ENCODE results near the gene ATP9B.

ATP9B gene

GRCh38 chr18:79328887-79329286, 259.7 kb downstream of the ATP9B start:
- TF ChIP-seq CSDC2 (CRISPR knock-in tag; IDR thresholded peaks at IDR 0.05), result no peak
- no peak for TF ChIP-seq SNAI2 (CRISPR knock-in tag; IDR thresholded peaks at IDR 0.05)
- ATAC-seq, result no peak

- TF ChIP-seq ZC3H10 (CRISPR knock-in tag; IDR thresholded peaks at IDR 0.05) (no peak), ISL1 (CRISPR knock-in tag; IDR thresholded peaks at IDR 0.05) (no peak), TSHZ2 (CRISPR knock-in tag; IDR thresholded peaks at IDR 0.05) (no peak), OSR1 (CRISPR knock-in tag; IDR thresholded peaks at IDR 0.05) (no peak), PATZ1 (CRISPR knock-in tag; IDR thresholded peaks at IDR 0.05; ENCODE audit: borderline replicate concordance) (no peak), ESRRG (CRISPR knock-in tag; IDR thresholded peaks at IDR 0.05) (no peak), TCF4 (CRISPR knock-in tag; IDR thresholded peaks at IDR 0.05; ENCODE audit: borderline replicate concordance) (no peak), CSRNP3 (CRISPR knock-in tag; IDR thresholded peaks at IDR 0.05) (no peak), ZNF8 (CRISPR knock-in tag; IDR thresholded peaks at IDR 0.05) (no peak)
- ATAC-seq, result no peak
Measured at GRCh38 chr18:79329786-79330185, 260.6 kb downstream of the ATP9B start.

GRCh38 chr18:79332646-79333045, 263.5 kb downstream of the ATP9B start:
- no peak for ATAC-seq
- no peak for TF ChIP-seq ZNF8 (CRISPR knock-in tag; IDR thresholded peaks at IDR 0.05)
- TF ChIP-seq PATZ1 (CRISPR knock-in tag; IDR thresholded peaks at IDR 0.05; ENCODE audit: borderline replicate concordance), result no peak
- no peak for TF ChIP-seq CREB5 (CRISPR knock-in tag; IDR thresholded peaks at IDR 0.05; ENCODE audit: low read depth)
- no peak for TF ChIP-seq BACH2 (CRISPR knock-in tag; IDR thresholded peaks at IDR 0.05; ENCODE audit: borderline replicate concordance)
- no peak for TF ChIP-seq ISL1 (CRISPR knock-in tag; IDR thresholded peaks at IDR 0.05)
- no peak for TF ChIP-seq RARB (CRISPR knock-in tag; IDR thresholded peaks at IDR 0.05)
- no peak for TF ChIP-seq CSDC2 (CRISPR knock-in tag; IDR thresholded peaks at IDR 0.05)
- no peak for TF ChIP-seq ARNTL (CRISPR knock-in tag; IDR thresholded peaks at IDR 0.05; ENCODE audit: borderline replicate concordance, low read depth)
- no peak for TF ChIP-seq ZNF565 (CRISPR knock-in tag; conservative IDR thresholded peaks at IDR 0.05; ENCODE audit: low read depth)
- no peak for TF ChIP-seq OSR1 (CRISPR knock-in tag; IDR thresholded peaks at IDR 0.05)
- TF ChIP-seq CSRNP3 (CRISPR knock-in tag; IDR thresholded peaks at IDR 0.05), result no peak
- TF ChIP-seq SNAI2 (CRISPR knock-in tag; IDR thresholded peaks at IDR 0.05), result no peak
- no peak for TF ChIP-seq ESRRG (CRISPR knock-in tag; IDR thresholded peaks at IDR 0.05)
- TF ChIP-seq ZFP3 (CRISPR knock-in tag; IDR thresholded peaks at IDR 0.05), result no peak
- TF ChIP-seq ZNF70 (CRISPR knock-in tag; IDR thresholded peaks at IDR 0.05), result no peak
